ENCODE data around the gene SLC28A3. TPM values are rescaled to one million over a fixed set of nuclear protein-coding genes. Genes with fewer than 3 reads are reported as not detected.

Gene SLC28A3
- total RNA-seq, 1 donor, result 0.72 TPM

DNA sequence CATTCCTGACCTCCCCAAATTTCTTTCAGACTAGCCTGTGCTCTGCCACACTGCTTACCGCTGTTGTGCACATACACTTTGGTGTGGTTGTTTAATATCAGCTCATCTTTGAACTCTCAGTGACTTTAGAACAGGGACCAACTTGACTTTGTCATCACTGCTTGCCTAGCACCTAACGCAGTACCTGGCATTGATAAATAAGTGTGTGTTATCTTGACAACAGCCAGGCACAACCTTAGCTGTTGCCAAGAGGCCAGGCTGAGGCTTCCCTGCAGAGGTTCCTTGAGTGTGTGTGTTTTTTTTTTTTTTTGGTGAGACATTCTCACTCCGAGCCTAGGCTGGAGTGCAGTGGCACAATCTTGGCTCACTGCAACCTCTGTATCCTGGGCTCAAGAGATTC, 41.0 kb upstream of the SLC28A3 start:
- H4K20me1 ChIP-seq (ENCODE audit: insufficient read depth, low read length), result no peaks in the 10 kb centered on the region
- H3K4me3 ChIP-seq (ENCODE audit: insufficient read depth, low read length), result no peak overlapping the region
- H3K4me2 ChIP-seq (ENCODE audit: insufficient read depth, low read length), result no peak overlapping the region
- no peaks in the 10 kb centered on the region for H3K36me3 ChIP-seq (ENCODE audit: insufficient read depth, low read length)
- H2AFZ ChIP-seq (ENCODE audit: low read length), result no peak overlapping the region
- no peaks in the 10 kb centered on the region for H3K9me3 ChIP-seq (ENCODE audit: low read depth, low read length)
- no peaks in the 10 kb centered on the region for H3K4me1 ChIP-seq (ENCODE audit: insufficient read depth, low read length)
- H3K27me3 ChIP-seq (ENCODE audit: insufficient read depth, low read length), result no peaks in the 10 kb centered on the region
- no peak for TF ChIP-seq CTCF (IDR thresholded peaks at IDR 0.05; ENCODE audit: extremely low read depth, low read depth, low read length)
- H3K79me2 ChIP-seq (ENCODE audit: insufficient read depth, low read length), result no peaks in the 10 kb centered on the region
- no peak for DNase-seq (ENCODE audit: insufficient read length, low spot score, missing footprints)
- H3K27ac ChIP-seq (ENCODE audit: low read depth, low read length), result no peak overlapping the region

GRCh38 chr9:84379740-84380139, 39.2 kb upstream of the SLC28A3 start:
- Histone ChIP-seq H3K4me3 (ENCODE audit: insufficient read depth, low read length) (no peak overlapping the region), H4K20me1 (ENCODE audit: insufficient read depth, low read length) (no peaks in the 10 kb centered on the region), H2AFZ (ENCODE audit: low read length) (peak overlapping the region; percentile 22), H3K79me2 (ENCODE audit: insufficient read depth, low read length) (no peaks in the 10 kb centered on the region), H3K4me2 (ENCODE audit: insufficient read depth, low read length) (no peak overlapping the region), H3K36me3 (ENCODE audit: insufficient read depth, low read length) (no peaks in the 10 kb centered on the region), H3K27me3 (ENCODE audit: insufficient read depth, low read length) (no peaks in the 10 kb centered on the region), H3K4me1 (ENCODE audit: insufficient read depth, low read length) (no peaks in the 10 kb centered on the region), H3K27ac (ENCODE audit: low read depth, low read length) (no peak overlapping the region), H3K9me3 (ENCODE audit: low read depth, low read length) (no peaks in the 10 kb centered on the region)
- DNase-seq (ENCODE audit: insufficient read length, low spot score, missing footprints), result no peak
- no peak for TF ChIP-seq CTCF (IDR thresholded peaks at IDR 0.05; ENCODE audit: extremely low read depth, low read depth, low read length)

DNA sequence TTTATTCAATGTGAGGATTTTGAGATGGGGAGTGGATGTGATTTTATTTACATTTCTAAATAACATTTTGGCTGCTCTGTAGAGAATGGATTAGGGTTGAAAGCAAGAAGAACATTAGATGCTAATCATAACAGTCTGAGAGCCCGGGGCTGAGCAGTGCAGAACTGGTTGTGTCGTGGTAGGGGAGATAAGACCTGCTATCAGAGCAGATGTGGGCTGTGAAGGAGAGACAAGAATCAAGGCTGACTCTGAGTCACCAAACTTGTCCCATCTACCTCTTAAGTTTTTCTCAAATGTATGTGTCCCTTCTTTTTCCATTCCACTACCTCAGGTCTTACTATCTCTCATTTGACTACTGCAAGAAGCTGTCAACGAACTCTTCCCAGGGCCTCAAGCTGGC, 35.4 kb upstream of the SLC28A3 start:
- H4K20me1 ChIP-seq (ENCODE audit: insufficient read depth, low read length), result no peaks in the 10 kb centered on the region
- no peak overlapping the region for H3K4me2 ChIP-seq (ENCODE audit: insufficient read depth, low read length)
- H3K27ac ChIP-seq (ENCODE audit: low read depth, low read length), result no peak overlapping the region
- no peak overlapping the region for H3K4me3 ChIP-seq (ENCODE audit: insufficient read depth, low read length)
- no peaks in the 10 kb centered on the region for H3K79me2 ChIP-seq (ENCODE audit: insufficient read depth, low read length)
- H3K9me3 ChIP-seq (ENCODE audit: low read depth, low read length), result no peaks in the 10 kb centered on the region
- H2AFZ ChIP-seq (ENCODE audit: low read length), result no peak overlapping the region
- no peak for TF ChIP-seq CTCF (IDR thresholded peaks at IDR 0.05; ENCODE audit: extremely low read depth, low read depth, low read length)
- H3K4me1 ChIP-seq (ENCODE audit: insufficient read depth, low read length), result peaks cover 11% of the 10 kb centered on the region
- H3K27me3 ChIP-seq (ENCODE audit: insufficient read depth, low read length), result no peaks in the 10 kb centered on the region
- no peaks in the 10 kb centered on the region for H3K36me3 ChIP-seq (ENCODE audit: insufficient read depth, low read length)
- DNase-seq (ENCODE audit: insufficient read length, low spot score, missing footprints), result no peak

- H3K4me2 ChIP-seq (ENCODE audit: insufficient read depth, low read length), result no peak overlapping the region
- no peak overlapping the region for H3K27ac ChIP-seq (ENCODE audit: low read depth, low read length)
- H3K27me3 ChIP-seq (ENCODE audit: insufficient read depth, low read length), result no peaks in the 10 kb centered on the region
- H3K4me1 ChIP-seq (ENCODE audit: insufficient read depth, low read length), result peaks cover 11% of the 10 kb centered on the region
- no peak for TF ChIP-seq CTCF (IDR thresholded peaks at IDR 0.05; ENCODE audit: extremely low read depth, low read depth, low read length)
- peak overlapping the region; percentile 44 for H2AFZ ChIP-seq (ENCODE audit: low read length)
- no peaks in the 10 kb centered on the region for H4K20me1 ChIP-seq (ENCODE audit: insufficient read depth, low read length)
- no peak overlapping the region for H3K4me3 ChIP-seq (ENCODE audit: insufficient read depth, low read length)
- no peaks in the 10 kb centered on the region for H3K9me3 ChIP-seq (ENCODE audit: low read depth, low read length)
- H3K79me2 ChIP-seq (ENCODE audit: insufficient read depth, low read length), result no peaks in the 10 kb centered on the region
- no peaks in the 10 kb centered on the region for H3K36me3 ChIP-seq (ENCODE audit: insufficient read depth, low read length)
- DNase-seq (ENCODE audit: insufficient read length, low spot score, missing footprints), result no peak
Measured at GRCh38 chr9:84374516-84374915, 34.0 kb upstream of the SLC28A3 start.

All from osteoblast (primary cell).